NCI-H345 treated with DMSO at 0.1 percent for 48 hours (cell line): ENCODE data around the gene EFCAB8.
"Not testable (repeated sequence)": the region's sequence is repeated elsewhere in the genome, so short reads cannot be mapped to it uniquely, and the experiment has no call there.

Experiments used
- DNase-seq: peaks from one replicate; lab custom pipeline; 2025; ENCODE audit not compliant: unreplicated experiment; lab: John Stamatoyannopoulos, UW

The EFCAB8 gene

DNA sequence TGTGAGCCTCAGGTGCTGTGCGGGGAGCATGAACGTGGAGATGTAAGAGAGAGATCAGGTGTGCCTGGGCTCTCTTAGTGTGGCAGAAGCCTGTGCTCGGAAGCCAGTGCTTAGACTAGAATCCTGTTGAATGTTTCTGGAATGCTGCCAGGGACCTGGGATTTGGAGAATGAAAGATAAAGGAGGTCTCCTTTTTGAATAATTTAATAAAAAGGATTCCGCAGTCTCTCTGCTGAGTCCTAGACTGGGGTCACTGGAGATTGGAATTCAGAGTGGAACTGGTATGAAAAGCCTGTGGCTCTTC, 18.8 kb upstream of the EFCAB8 start:
- DNase-seq: no peak

DNA sequence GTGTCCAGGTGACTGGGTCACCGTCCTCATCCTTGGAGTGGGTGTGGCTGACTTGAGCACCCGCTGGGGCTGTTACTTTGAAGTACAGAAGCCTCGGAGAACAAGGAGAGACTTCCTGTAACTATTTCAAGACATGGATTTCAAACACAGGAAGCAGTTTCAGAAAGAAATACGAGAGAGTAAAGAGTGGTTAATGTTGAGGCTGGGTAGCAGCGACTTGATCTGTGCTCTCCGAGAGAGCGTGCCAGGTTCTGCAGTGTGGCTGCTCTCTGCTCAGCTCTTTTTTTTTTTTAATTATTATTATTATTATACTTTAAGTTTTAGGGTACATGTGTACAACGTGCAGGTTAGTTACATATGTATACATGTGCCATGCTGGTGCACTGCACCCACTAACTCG, 17.5 kb upstream of the EFCAB8 start:
- DNase-seq: no peak

DNA sequence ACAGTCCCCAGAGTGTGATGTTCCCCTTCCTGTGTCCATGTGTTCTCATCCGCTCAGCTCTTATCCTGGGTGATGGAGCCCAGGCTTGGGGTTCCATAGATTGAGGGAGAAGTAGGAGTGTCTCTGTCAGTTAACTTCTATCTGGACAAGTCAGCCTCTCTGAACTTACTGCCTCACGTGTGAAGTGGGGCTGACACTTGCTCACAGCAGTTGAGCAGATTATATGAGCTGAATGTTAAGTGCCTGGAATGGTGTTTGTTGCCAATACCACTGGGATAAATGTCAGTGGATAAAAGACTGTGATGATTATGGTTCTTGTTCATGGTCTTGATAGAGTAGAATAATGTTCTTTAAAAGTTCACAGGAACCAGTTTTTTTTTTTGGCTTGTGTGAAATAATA, 17.1 kb upstream of the EFCAB8 start:
- DNase-seq: no peak

DNA sequence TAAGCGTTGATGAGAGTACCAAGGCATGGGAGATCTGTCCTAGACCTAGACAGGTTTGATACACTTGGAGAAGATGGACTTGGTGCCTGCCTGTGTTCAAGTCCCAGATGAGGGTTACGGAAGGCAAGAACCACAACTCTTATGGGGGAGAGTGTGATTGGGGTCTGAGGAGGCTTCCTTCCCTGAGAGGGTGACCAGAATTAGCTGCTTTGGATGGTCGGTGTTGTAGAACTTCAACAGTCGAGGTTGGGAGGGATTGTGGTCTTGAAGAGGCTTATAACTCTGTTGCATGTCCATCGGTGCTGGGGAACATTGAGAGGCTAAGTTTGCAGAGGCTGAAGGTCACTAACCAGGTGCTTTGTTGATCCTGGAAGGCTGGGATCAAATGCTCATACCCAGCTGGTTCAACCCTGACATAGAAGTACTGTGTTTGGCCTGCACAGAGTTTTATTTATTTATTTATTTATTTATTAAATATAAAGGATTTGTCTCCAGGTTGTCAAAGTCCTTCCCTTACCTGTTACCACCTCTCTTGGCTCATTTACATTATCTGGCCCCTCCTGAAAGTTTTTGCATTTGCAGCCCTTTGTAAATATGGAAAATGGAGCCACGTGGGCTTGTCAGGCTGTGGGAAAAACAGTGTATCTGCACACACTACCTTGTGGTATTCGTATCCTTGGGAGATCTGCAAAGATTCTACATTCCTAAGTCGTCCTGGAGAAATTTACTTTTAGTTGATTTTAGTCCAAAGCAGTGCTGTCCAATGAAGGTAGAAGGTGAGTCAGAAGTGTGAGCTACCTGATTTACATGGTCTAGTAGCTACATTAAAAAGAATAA, 15.8 kb upstream of the EFCAB8 start:
- DNase-seq: no peak

DNA sequence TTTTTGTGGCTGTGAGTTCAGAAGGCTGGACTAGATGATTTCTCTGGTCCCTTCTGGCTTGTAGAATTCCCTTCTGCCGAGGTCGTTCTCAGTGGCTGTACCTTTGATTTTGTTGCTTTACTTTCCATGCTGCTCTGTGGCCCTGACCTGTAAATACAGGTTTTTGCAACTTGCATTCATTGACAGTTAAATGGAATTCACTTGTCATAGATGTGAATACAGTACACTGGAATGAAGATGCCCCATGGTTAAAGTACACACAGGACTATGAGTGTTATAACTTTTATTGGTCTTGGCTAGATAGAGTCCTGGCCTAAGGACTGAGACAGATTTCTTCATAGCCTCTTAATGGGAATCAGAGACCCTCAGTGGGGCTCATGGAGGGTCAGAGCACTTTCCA, 12.9 kb upstream of the EFCAB8 start:
- DNase-seq: no peak

DNA sequence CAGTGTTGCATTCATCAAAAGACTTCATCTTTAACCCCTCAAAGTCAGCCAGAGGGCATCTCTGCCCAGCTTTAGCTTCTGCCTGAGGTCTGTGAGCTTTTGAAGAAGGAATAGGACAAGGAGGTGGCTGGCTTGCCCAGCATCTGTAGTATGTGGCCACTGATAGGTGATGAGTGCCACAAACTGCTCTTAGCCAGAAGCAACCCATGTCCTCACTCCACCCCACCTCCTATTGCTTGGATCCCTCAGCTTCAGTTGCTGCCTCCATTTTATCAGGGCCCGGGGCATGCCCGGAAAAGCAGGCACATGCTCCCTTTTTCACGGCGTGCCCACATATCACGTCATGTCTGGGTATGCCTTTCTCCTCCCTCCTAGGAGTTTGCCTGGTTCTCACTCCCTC, 11.9 kb upstream of the EFCAB8 start:
- no peak for DNase-seq

DNA sequence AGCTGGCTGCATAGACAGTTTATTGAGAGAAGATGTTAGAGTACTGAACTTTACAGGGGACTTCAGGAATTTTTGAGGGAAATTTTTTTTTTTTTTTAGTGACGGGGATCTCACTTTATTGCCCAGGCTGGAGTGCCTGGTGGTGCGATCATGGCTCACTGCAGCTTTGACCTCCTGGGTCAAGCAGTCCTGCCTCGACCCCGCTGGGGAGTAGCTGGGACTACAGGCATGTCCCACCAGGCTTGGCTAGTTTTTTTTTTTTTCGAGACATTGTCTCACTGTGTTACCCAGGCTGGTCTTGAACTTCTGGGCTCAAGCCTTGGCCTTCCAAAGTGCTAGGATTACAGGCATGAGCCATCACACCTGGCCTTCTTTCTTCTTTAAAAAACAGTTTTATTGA, 10.8 kb upstream of the EFCAB8 start:
- no peak for DNase-seq

DNA sequence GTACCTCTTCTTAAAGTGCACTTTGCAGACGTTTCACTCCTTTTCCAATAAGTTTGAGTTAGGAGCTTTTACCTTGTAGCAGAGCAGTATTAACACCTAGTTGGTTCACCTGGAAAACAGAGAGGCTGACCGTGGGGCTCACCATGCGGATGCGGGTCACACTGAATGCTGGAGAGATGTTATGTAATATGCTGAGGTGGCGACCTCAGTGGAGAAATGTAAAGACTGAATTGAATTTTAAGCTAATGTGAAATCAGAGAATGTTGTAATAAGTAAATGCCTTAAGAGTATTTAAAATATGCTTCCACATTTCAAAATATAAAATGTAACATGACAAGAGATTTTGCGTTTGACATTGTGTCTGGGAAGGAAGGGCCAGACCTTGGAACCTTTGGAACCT, 9.9 kb upstream of the EFCAB8 start:
- DNase-seq: no peak

DNA sequence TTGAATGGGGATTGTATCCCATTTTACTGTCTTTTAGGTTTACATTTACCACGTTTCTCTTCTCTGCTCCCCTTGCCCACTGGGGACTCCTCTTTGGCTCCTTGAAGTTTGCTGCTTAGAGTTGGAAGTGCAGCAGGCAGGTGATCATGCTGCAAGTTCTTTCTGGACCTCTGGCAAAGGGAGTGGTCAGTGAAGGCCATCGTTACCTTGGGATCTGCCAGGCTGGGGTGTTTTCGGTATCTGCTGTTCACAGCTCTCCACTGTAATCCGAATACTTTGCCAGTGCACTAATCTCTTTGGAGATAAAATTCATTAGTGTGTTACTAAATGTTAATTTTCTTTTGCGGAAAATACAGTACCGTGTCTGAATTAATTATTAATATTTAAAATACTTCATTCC, 9.1 kb upstream of the EFCAB8 start:
- no peak for DNase-seq

DNA sequence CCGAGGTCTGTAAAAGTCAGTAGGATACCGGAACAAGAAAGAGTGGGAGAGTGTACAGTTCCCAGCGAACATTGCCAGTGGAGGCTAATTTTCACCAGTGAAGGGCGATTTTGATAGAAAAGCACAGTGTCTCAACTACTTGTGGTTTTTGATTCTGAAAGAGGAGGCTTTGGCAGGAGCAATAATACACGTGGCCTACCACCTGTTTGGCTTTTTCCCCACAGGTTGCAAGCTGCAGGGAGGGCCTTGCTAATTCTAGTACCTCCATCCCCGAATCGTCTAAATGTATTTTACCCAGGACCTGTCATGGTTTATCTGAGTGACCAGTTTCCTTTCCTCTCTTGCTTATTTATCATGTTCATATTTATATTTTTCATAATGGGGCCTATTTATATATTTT, 3.3 kb upstream of the EFCAB8 start:
- no peak for DNase-seq

DNA sequence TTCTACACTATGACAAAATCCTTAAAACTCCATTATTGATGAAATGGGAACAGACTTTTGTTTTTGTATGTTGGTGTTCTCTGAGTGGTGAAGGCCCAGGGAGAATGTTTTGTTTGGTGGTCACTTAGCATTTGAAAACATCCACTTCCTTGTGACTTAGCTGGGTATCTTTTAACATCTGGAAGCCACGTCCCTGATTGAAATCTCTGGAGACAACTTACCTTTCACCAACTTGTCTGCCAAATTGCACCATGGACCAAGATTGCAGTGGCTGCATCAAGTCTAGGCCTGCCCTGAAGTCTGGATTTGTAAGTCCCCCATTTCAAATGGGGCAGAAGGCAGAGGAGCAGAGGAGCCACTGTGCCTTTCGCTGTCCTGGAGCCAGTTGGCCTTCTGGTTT, 534 bp upstream of the EFCAB8 start:
- no peak for DNase-seq

DNA sequence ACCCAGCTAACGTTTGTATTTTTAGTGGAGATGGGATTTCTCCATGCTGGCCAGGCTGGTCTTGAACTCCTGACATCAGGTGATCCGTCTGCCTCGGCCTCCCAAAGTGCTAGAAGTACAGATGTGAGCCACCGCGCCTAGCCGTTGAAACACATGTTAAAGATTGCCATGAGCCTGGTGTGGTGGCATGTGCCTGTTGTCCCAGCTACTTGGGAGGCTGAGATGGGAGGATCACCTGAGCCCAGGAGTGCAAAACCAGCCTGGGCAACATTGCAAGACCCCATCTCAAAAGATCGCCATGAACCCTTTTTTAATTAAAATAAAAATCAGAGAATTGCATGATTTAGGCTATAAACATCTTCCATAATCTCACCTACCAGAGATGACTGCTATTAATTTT, 2.7 kb downstream of the EFCAB8 start:
- no peak for DNase-seq

DNA sequence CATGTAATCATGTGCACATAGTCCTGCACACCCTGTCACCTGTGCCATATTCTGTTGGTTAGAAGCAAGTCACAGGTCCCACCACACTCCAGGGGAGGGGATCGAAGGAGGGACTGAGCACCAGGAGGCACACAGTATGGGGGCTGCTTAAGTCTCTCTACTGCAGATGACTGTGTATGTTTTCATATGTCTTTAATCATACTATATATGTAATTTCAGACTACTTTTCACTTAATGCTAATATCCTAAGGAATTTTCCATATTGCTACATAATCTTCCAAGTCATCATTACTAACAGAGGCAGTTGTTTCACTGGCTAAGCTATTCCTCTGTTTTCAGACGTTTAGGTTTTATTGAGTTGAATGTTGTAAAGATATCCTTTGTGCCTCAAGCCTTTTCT, 10.8 kb downstream of the EFCAB8 start:
- no peak for DNase-seq

DNA sequence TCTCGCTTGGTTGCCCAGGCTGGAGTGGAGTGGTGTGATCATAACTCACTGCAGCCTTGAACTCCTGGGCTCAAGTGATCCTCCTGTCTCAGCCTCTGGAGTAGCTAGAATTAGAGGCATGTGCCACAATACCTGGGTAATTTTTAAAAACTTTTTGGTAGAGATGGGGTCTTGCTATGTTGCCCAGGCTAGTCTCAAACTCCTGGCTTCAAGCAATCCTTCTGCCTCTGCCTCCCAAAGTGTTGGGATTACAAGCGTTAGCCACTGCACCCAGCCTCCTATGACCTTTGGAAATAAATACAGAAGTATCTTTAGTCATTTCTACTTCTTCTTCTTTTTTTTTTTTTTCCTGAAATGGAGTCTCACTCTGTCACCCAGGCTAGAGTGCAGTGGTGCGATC, 11.8 kb downstream of the EFCAB8 start:
- DNase-seq: not testable (repeated sequence)

DNA sequence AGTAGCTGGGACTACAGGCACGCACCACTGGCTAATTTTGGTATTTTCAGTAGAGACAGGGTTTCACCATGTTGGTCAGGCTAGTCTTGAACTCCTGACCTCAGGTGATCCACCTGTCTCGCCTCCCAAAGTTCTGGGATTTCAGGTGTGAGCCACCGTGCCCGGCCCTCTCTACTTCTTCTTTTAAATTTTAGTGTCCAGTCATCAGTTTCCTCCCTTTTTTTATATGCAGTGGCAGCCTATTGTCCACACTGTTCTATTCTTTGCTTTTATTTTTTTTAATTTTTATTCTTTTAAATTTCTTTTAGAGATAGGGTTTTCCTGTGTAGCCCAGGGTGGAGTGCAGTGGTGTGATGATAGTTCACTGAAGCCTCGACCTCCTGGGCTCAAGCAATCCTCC, 12.3 kb downstream of the EFCAB8 start:
- no peak for DNase-seq

DNA sequence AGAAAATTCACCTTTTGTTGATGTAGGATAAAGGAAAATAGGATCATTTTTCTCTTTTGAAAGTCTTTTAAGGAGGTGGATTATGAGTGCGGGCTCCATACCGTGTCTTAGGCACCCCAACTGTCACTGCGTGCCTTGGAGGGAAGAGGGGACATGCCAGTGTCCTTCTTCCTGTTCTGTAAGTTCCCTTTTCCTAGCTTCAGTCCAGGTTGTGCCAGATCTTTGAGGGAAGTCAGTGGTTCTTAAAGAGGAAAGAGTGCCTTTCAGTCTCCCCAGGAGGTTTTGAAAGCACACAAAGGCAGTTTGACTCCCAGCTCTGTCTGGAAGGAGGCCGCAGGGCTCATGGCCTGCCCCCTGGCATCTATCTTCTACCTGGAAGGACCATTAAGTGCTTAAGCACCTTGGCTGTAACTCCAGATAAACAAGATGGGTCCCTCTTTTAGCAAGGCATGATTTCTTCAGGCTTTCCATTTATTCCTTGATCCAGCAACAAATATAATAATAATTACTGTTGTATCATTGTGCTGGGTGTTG, 13.0 kb downstream of the EFCAB8 start:
- no peak for DNase-seq

DNA sequence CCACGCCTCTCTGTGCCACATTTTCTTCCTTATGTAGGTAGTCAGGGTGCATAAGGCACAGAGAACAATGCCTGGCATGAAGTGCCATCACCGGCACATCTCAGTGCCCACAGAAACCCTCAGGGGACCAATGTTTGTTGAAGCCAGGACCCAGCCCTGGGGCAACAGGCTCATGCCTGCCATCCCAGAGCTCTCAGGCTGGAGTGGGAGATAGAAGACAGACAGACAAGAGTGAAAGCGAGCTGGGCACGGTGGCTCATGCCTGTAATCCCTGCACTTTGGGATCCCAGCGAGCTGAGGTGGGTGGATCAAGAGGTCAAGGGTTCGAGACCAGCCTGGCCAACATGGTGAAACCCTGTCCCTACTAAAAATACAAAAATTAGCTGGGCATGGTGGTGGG, 13.5 kb downstream of the EFCAB8 start:
- DNase-seq: no peak

DNA sequence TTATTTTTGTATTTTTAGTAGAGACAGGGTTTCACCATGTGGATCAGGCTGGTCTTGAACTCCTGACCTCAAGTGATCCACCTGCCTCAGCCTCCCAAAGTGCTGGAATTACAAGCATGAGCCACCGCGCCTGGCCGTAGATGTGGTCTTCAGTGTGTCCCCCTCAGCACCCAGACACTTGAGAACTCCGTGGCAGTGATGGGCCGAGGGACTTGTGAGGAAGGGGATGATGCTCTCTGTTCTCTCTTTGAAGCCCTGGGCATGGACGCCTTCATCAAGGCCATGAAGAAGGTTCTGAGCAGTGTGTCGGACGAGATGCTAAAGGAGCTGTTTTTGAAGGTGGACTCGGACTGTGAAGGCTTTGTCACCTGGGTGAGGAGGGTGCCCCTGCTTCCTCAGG, 16.9 kb downstream of the EFCAB8 start:
- no peak for DNase-seq

DNA sequence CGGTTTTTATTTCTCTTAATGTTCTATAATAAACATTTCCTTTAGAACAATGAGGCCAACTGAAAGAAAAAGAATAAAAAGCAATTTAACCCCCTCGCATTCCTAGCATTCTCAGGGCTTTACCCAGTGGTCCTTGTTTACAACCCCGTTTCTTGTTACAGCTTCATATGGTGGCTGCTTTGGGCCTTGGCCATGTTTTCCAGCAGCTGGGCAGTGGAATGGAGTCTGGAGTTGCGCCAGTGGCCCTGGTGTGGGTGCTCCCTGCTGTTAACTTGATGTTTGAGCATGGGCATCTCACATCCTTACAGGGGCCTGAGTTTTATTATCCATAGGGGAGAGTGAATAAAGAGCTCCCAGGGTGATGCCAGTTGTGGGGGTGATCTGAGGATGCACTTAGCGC, 18.8 kb downstream of the EFCAB8 start:
- no peak for DNase-seq

DNA sequence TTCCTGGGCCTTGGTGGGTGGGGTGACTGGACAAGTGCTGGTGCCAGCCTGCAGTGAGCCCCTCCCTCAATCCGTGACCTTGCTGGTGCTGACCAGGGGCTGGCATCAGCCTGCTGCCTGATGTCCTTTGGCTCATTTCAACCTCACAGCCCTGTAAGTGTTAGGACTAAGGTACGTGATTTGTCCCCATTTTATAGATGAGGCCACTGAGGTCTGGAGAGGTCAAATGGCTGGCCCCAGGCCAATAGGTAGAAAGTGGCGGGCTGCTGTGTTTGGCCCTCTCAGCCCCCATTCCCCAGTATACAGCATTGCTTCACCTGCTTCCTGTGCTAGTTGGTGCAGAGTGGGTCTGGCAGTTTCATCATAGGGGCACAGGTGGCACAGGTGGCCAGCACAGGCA, 20.1 kb downstream of the EFCAB8 start:
- no peak for DNase-seq

DNA sequence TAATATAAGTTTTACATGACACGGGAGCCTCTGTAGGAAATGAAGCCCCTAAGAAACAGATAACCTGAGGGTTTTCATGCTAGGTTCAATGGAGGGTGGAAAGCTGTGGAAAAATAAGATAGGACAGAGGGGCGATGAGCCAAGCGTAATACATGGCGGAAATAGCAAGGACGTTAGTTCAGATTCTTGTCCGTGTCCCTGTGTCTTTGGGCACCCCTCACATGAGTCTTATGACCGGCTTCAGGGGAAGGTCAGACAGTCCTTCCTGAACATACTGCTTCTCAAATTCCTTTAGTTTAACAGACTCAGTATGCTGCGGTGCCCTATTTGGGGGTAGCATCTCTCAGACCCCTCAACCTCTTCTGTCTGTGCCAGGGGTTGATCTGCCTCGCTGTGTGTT, 20.8 kb downstream of the EFCAB8 start:
- no peak for DNase-seq

DNA sequence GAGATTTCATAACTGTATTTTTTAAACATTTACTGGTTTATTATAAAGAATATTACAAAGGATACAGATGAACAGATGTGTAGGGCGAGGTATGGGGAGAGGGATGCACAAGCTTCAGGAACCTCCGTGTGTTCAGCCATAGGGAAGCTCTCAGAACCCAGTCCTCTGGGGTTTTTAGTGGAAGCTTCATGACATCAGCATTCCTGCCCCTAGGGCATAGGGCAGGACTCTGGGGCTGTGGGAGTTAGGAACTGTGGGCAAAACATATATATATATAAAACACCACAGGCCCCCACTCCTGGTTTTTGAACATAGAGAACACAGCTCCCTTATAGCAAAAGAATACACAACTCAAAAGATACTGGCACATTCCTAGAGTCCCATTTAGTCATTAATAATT, 21.9 kb downstream of the EFCAB8 start:
- DNase-seq: no peak

DNA sequence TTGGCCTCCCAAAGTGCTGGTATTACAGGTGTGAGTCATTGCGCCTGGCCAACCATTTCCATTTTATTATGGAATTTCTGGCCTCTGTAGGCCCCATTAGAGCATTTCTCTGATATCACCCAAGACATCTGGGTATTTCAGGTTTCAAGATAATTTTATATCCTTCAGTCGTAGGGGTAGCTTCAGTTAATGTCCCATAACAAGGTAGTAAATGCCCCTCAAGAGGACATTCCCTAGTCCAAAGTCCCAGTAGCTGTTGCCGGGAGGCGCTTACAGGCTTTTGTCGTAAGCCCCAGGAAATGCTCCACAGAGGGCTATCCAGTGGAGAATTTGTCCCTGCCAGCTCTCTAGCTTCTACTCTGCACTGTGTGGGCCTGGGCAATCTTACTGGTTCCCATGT, 24.4 kb downstream of the EFCAB8 start:
- no peak for DNase-seq
